Spleen (tissue), 11 donors: Measurements from ENCODE around the gene RALY. TPM values are rescaled to one million over a fixed set of nuclear protein-coding genes. Genes with fewer than 3 reads are reported as not detected.

Source experiments
- DNase-seq: peaks from one replicate; pipeline ENCODE4 v3.0.0-alpha.2; 2020
- H3K27ac ChIP-seq, 8 donors: fragments of 200-600 bp; sonication (generic) in 7 of 8; 1 replicate in 4 of 8; 2 replicates in 4 of 8; pipeline versions ENCODE4 v1.5.0 to v1.8.0; 2016 to 2021; ENCODE audit warnings: inconsistent platforms in 4 of 8, mild to moderate bottlenecking in 4 of 8, moderate library complexity in 1 of 8
- H3K27me3 ChIP-seq, 7 donors: fragments of 200-600 bp; sonication (generic) in 6 of 7; replicated peaks in 1 of 7; 1 replicate in 4 of 7; 2 replicates in 3 of 7; pipeline versions ENCODE4 v1.5.0 to v1.8.0; 2016 to 2021; ENCODE audit warnings: inconsistent platforms in 3 of 7, mild to moderate bottlenecking in 1 of 7
- H3K36me3 ChIP-seq, 6 donors: fragments of 200-600 bp; sonication (generic) in 5 of 6; 1 replicate in 4 of 6; 2 replicates in 2 of 6; pipeline versions ENCODE4 v1.5.0 to v1.8.0; 2016 to 2021; ENCODE audit warnings: inconsistent platforms in 2 of 6
- H3K4me1 ChIP-seq, 6 donors: fragments of 200-600 bp; sonication (generic) in 5 of 6; 1 replicate in 3 of 6; 2 replicates in 3 of 6; pipeline versions ENCODE4 v1.5.0 to v1.8.0; 2016 to 2021; ENCODE audit warnings: inconsistent platforms in 3 of 6
- H3K4me3 ChIP-seq, 8 donors: fragments of 200-600 bp; sonication (generic) in 7 of 8; 1 replicate in 4 of 8; 2 replicates in 4 of 8; pipeline versions ENCODE4 v1.5.0 to v1.8.0; 2016 to 2021; ENCODE audit warnings: inconsistent platforms in 4 of 8, mild to moderate bottlenecking in 4 of 8, moderate library complexity in 2 of 8
- H3K9me3 ChIP-seq, 8 donors: fragments of 200-600 bp; sonication (generic) in 7 of 8; 1 replicate in 4 of 8; 2 replicates in 4 of 8; pipeline versions ENCODE4 v1.5.0 to v1.8.0; 2016 to 2021; ENCODE audit warnings: inconsistent platforms in 4 of 8
- CTCF ChIP-seq, 11 experiments: fragments of 200-600 bp in 7 of 11; fragments of 450-650 bp in 4 of 11; sonication (generic) in 4 of 11; IDR thresholded peaks in 8 of 11; conservative IDR thresholded peaks in 3 of 11; 1 replicate in 7 of 11; 2 replicates in 4 of 11; pipeline versions ENCODE4 v1.4.0 to v1.8.0; 2016 to 2021; ENCODE audit warnings: antibody characterized with exemption in 11 of 11, inconsistent platforms in 4 of 11, mild to moderate bottlenecking in 1 of 11
- POLR2A ChIP-seq, 3 donors: fragments of 450-650 bp; IDR thresholded peaks; one replicate each; pipeline ENCODE4 v1.5.1; 2017; ENCODE audit warnings: antibody characterized with exemption in 3 of 3, mild to moderate bottlenecking in 1 of 3
- POLR2AphosphoS5 ChIP-seq, 3 donors: sonication (generic); formaldehyde crosslinking; IDR thresholded peaks; one replicate each; pipeline ENCODE4 v1.5.1; 2017; ENCODE audit warnings: antibody characterized with exemption in 3 of 3
- WGBS, 5 donors: extraction: QIAGEN DNeasy Blood & Tissue Kit in 3 of 5; methylation state at CpG; one replicate each; pipeline versions ENCODE4 v1.1.5 to v1.1.7; 2013 to 2018; 5-methylcytosine and 5-hydroxymethylcytosine counted together
- intact Hi-C: fragments of 100-400 bp; cut with DNase I; formaldehyde crosslinking; loops from one replicate; pipeline ENCODE4 v1.15.0; 2023; ENCODE audit warnings: low total_unique reads
- polyA plus RNA-seq, 3 donors: library from polyadenylated mRNA; stranded (reverse); fragments of 200-250 nt; gene quantifications; one replicate each; pipeline ENCODE4 v1.2.1, GENCODE V29; 2013
- total RNA-seq, 7 donors: library from RNA; depleted of rRNA in 3 of 7; stranded (reverse); fragments of >200 nt in 3 of 7; fragmentation: NEBNext Ultra II Directional in 4 of 7; extraction: Animal tissue kit (Norgen Biotek cat#: 25700) in 4 of 7; gene quantifications; one replicate each; pipeline versions ENCODE4 v1.1.0 to v1.2.1, GENCODE V29; 2016 to 2021
- donor health status: healthy with polysubstance abuse.
- donor health status: DM: no; HTN: no; CAD: no; lungs with moderate emphysema.
- donor health status: DM: no; HTN: no; CAD: no.
- donor health status: Bipolar disorder and iron deficiency.
- donor health status: healthy.
- donor health status: DM: no; HTN: no; CAD: no.
- donor health status: DM: yes; HTN: yes; CAD: no.

RALY gene
- total and polyA plus RNA-seq, 10 donors, result 72.9 to 133 (median 99.7) TPM

- intact Hi-C loops, result no loop called here
- Histone ChIP-seq H3K4me3 (no peak overlapping the region), H3K27ac (no peak overlapping the region), H3K9me3 (no peaks in the 10 kb centered on the region), H3K27me3 (no peaks in the 10 kb centered on the region), H3K36me3 (peaks cover 2 to 33% (median 26%) of the 10 kb centered on the region in 6 donors), H3K4me1 (peaks cover 15 to 62% (median 28%) of the 10 kb centered on the region in 6 donors)
- no peak for TF ChIP-seq POLR2A (IDR thresholded peaks at IDR 0.05)
- no peak for TF ChIP-seq CTCF (IDR thresholded peaks at IDR 0.05 in 8 of 11, conservative IDR thresholded peaks at IDR 0.05 in 3 of 11)
- no peak for TF ChIP-seq POLR2AphosphoS5 (IDR thresholded peaks at IDR 0.05)
- WGBS, 5 donors, result 93 to 100% (median 96%) methylated on average over 1 of the region's 1 CpG
- DNase-seq, result no peak
These were observed 35.7 kb downstream of the RALY start for GRCh38 chr20:34029415-34029814.

- H3K27ac ChIP-seq, result no peak overlapping the region
- H3K4me1 ChIP-seq, result peaks cover 6 to 56% (median 19%) of the 10 kb centered on the region in 6 donors
- no peak overlapping the region for H3K4me3 ChIP-seq
- 94 to 100% (median 98%) methylated on average over 1 of the region's 1 CpG for WGBS, 5 donors
- H3K9me3 ChIP-seq, result no peaks in the 10 kb centered on the region
- peaks cover 2 to 38% (median 26%) of the 10 kb centered on the region in 6 donors for H3K36me3 ChIP-seq
- TF ChIP-seq CTCF (IDR thresholded peaks at IDR 0.05 in 8 of 11, conservative IDR thresholded peaks at IDR 0.05 in 3 of 11), result no peak
- no peak for TF ChIP-seq POLR2A (IDR thresholded peaks at IDR 0.05)
- no peak for TF ChIP-seq POLR2AphosphoS5 (IDR thresholded peaks at IDR 0.05)
- H3K27me3 ChIP-seq, result no peaks in the 10 kb centered on the region
- intact Hi-C loops, result no loop called here
- DNase-seq, result no peak
These were observed 36.7 kb downstream of the RALY start for GRCh38 chr20:34030456-34030855.

- peaks cover 15 to 61% (median 26%) of the 10 kb centered on the region in 6 donors for H3K4me1 ChIP-seq
- H3K9me3 ChIP-seq, result no peaks in the 10 kb centered on the region
- intact Hi-C loops, result no loop called here
- H3K27ac ChIP-seq, result no peak overlapping the region
- 88 to 95% (median 94%) methylated on average over 4 of the region's 4 CpGs for WGBS, 5 donors
- no peak for DNase-seq
- no peaks in the 10 kb centered on the region for H3K27me3 ChIP-seq
- peaks cover 2 to 38% (median 26%) of the 10 kb centered on the region in 6 donors for H3K36me3 ChIP-seq
- no peak overlapping the region for H3K4me3 ChIP-seq
- TF ChIP-seq POLR2AphosphoS5 (IDR thresholded peaks at IDR 0.05) (no peak), POLR2A (IDR thresholded peaks at IDR 0.05) (no peak), CTCF (IDR thresholded peaks at IDR 0.05 in 8 of 11, conservative IDR thresholded peaks at IDR 0.05 in 3 of 11) (no peak)
These were observed 40.2 kb downstream of the RALY start for GRCh38 chr20:34033903-34034302.

- Histone ChIP-seq H3K9me3 (no peaks in the 10 kb centered on the region), H3K36me3 (peaks cover under 1 to 28% (median 19%) of the 10 kb centered on the region in 6 donors), H3K27ac (peak overlapping the region in 1 of 8 donors; percentile 33), H3K4me1 (peaks cover 16 to 79% (median 31%) of the 10 kb centered on the region in 6 donors), H3K4me3 (no peak overlapping the region), H3K27me3 (no peaks in the 10 kb centered on the region)
- WGBS, 5 donors, result 54 to 79% (median 60%) methylated on average over 4 of the region's 4 CpGs
- DNase-seq, result peak; percentile 75
- TF ChIP-seq CTCF (IDR thresholded peaks at IDR 0.05 in 8 of 11, conservative IDR thresholded peaks at IDR 0.05 in 3 of 11), result no peak
- TF ChIP-seq POLR2AphosphoS5 (IDR thresholded peaks at IDR 0.05), result no peak
- no peak for TF ChIP-seq POLR2A (IDR thresholded peaks at IDR 0.05)
- intact Hi-C loops, result no loop called here
These were observed 43.4 kb downstream of the RALY start for GRCh38 chr20:34037121-34037520.
